MG63 (cell line): ENCODE results near the gene DRC7. TPM values are rescaled to one million over a fixed set of nuclear protein-coding genes. Genes with fewer than 3 reads are reported as not detected.
"Not testable (repeated sequence)": the region's sequence is repeated elsewhere in the genome, so short reads cannot be mapped to it uniquely, and the experiment has no call there.

Source experiments
- DNase-seq: peaks from one replicate; pipeline ENCODE4 v3.0.0-alpha.2; 2020
- H3K27me3 ChIP-seq: fragments of 250-450 bp; sonication (Bioruptor Pico); 2 replicates; pipeline ENCODE4 v1.5.1; 2020; ENCODE audit warnings: mild to moderate bottlenecking, moderate library complexity
- H3K36me3 ChIP-seq: fragments of 250-450 bp; sonication (Bioruptor Pico); 2 replicates; pipeline ENCODE4 v1.5.1; 2020; ENCODE audit warnings: mild to moderate bottlenecking, moderate library complexity
- H3K4me3 ChIP-seq: fragments of 250-450 bp; sonication (Bioruptor Pico); 2 replicates; pipeline ENCODE4 v1.5.1; 2020; ENCODE audit warnings: mild to moderate bottlenecking, moderate library complexity
- H3K9me3 ChIP-seq: fragments of 250-450 bp; sonication (Bioruptor Pico); 2 replicates; pipeline ENCODE4 v1.5.1; 2020; ENCODE audit warnings: mild to moderate bottlenecking, moderate library complexity
- total RNA-seq: library from RNA; depleted of rRNA; stranded (reverse); fragments of >200 nt; shearing (Covaris generic); gene quantifications from 2 replicates; pipeline ENCODE4 v1.2.3, GENCODE V29; 2014; ENCODE audit warnings: low replicate concordance

The DRC7 gene
- total RNA-seq, 1 experiment from 2014 or later: not detected

- no peaks in the 10 kb centered on the region for H3K9me3 ChIP-seq
- H3K27me3 ChIP-seq: no peaks in the 10 kb centered on the region
- H3K36me3 ChIP-seq: peaks cover 38% of the 10 kb centered on the region
- no peak for DNase-seq
- H3K4me3 ChIP-seq: no peak overlapping the region
Measured at GRCh38 chr16:57743886-57744641, 49.5 kb downstream of the DRC7 start.

- Histone ChIP-seq H3K36me3 (peaks cover 40% of the 10 kb centered on the region), H3K9me3 (no peaks in the 10 kb centered on the region), H3K4me3 (no peak overlapping the region), H3K27me3 (no peaks in the 10 kb centered on the region)
- no peak for DNase-seq
Measured at GRCh38 chr16:57744642-57744903, 50.0 kb downstream of the DRC7 start.

GRCh38 chr16:57745768-57746167, 51.2 kb downstream of the DRC7 start:
- no peak for DNase-seq
- Histone ChIP-seq H3K9me3 (no peaks in the 10 kb centered on the region), H3K4me3 (no peak overlapping the region), H3K36me3 (peaks cover 47% of the 10 kb centered on the region), H3K27me3 (no peaks in the 10 kb centered on the region)

GRCh38 chr16:57746316-57746715, 51.7 kb downstream of the DRC7 start:
- H3K9me3 ChIP-seq, H3K27me3 ChIP-seq, DNase-seq, H3K4me3 ChIP-seq: not testable (repeated sequence)
- peaks cover 50% of the 10 kb centered on the region for H3K36me3 ChIP-seq

- Histone ChIP-seq H3K4me3 (no peak overlapping the region), H3K27me3 (no peaks in the 10 kb centered on the region), H3K36me3 (peaks cover 54% of the 10 kb centered on the region), H3K9me3 (no peaks in the 10 kb centered on the region)
- no peak for DNase-seq
Measured at GRCh38 chr16:57747091-57747490, 52.5 kb downstream of the DRC7 start.

GRCh38 chr16:57747496-57747895, 52.9 kb downstream of the DRC7 start:
- H3K36me3 ChIP-seq: peaks cover 54% of the 10 kb centered on the region
- no peaks in the 10 kb centered on the region for H3K27me3 ChIP-seq
- DNase-seq: no peak
- no peak overlapping the region for H3K4me3 ChIP-seq
- no peaks in the 10 kb centered on the region for H3K9me3 ChIP-seq

- DNase-seq: no peak
- Histone ChIP-seq H3K27me3 (no peaks in the 10 kb centered on the region), H3K36me3 (peaks cover 55% of the 10 kb centered on the region), H3K4me3 (no peak overlapping the region), H3K9me3 (no peaks in the 10 kb centered on the region)
Measured at GRCh38 chr16:57747996-57748395, 53.4 kb downstream of the DRC7 start.

GRCh38 chr16:57748596-57748995, 54.0 kb downstream of the DRC7 start:
- no peaks in the 10 kb centered on the region for H3K27me3 ChIP-seq
- DNase-seq: no peak
- peaks cover 59% of the 10 kb centered on the region for H3K36me3 ChIP-seq
- H3K9me3 ChIP-seq: no peaks in the 10 kb centered on the region
- H3K4me3 ChIP-seq: no peak overlapping the region

GRCh38 chr16:57749101-57749692, 54.6 kb downstream of the DRC7 start:
- Histone ChIP-seq H3K36me3 (peaks cover 56% of the 10 kb centered on the region), H3K27me3 (no peaks in the 10 kb centered on the region), H3K4me3 (no peak overlapping the region), H3K9me3 (no peaks in the 10 kb centered on the region)
- DNase-seq: no peak

- H3K4me3 ChIP-seq: no peak overlapping the region
- H3K27me3 ChIP-seq: no peaks in the 10 kb centered on the region
- no peak for DNase-seq
- H3K36me3 ChIP-seq: peaks cover 56% of the 10 kb centered on the region
- H3K9me3 ChIP-seq: no peaks in the 10 kb centered on the region
Measured at GRCh38 chr16:57749856-57750452, 55.3 kb downstream of the DRC7 start.

- Histone ChIP-seq H3K9me3 (no peaks in the 10 kb centered on the region), H3K36me3 (peaks cover 65% of the 10 kb centered on the region), H3K27me3 (no peaks in the 10 kb centered on the region), H3K4me3 (no peak overlapping the region)
- DNase-seq: no peak
Measured at GRCh38 chr16:57750796-57751538, 56.4 kb downstream of the DRC7 start.

GRCh38 chr16:57751539-57752202, 57.1 kb downstream of the DRC7 start:
- Histone ChIP-seq H3K36me3 (peaks cover 73% of the 10 kb centered on the region), H3K4me3 (no peak overlapping the region), H3K9me3 (no peaks in the 10 kb centered on the region), H3K27me3 (no peaks in the 10 kb centered on the region)
- DNase-seq: no peak

- Histone ChIP-seq H3K27me3 (no peaks in the 10 kb centered on the region), H3K4me3 (no peak overlapping the region), H3K9me3 (no peaks in the 10 kb centered on the region), H3K36me3 (peaks cover 76% of the 10 kb centered on the region)
- no peak for DNase-seq
Measured at GRCh38 chr16:57752203-57752580, 57.6 kb downstream of the DRC7 start.

- Histone ChIP-seq H3K4me3 (no peak overlapping the region), H3K27me3 (no peaks in the 10 kb centered on the region)
Measured at GRCh38 chr16:57752581-57753447, 58.2 kb downstream of the DRC7 start.

GRCh38 chr16:57753448-57754353, 59.1 kb downstream of the DRC7 start:
- H3K9me3 ChIP-seq: no peaks in the 10 kb centered on the region
- no peaks in the 10 kb centered on the region for H3K27me3 ChIP-seq
- H3K36me3 ChIP-seq: peaks cover 86% of the 10 kb centered on the region
- no peak for DNase-seq
- H3K4me3 ChIP-seq: no peak overlapping the region

More at GRCh38 chr16:57752581-57753447, 58.2 kb downstream of the DRC7 start:
- Histone ChIP-seq H3K36me3 (peaks cover 78% of the 10 kb centered on the region), H3K9me3 (no peaks in the 10 kb centered on the region)
- no peak for DNase-seq
